Bronchus fibroblast of lung (primary cell): ENCODE results near the gene JMJD8. TPM values are rescaled to one million over a fixed set of nuclear protein-coding genes. Genes with fewer than 3 reads are reported as not detected.

Experiments
- total RNA-seq: library from RNA; depleted of rRNA; stranded (reverse); fragments of >200 nt; gene quantifications from 2 replicates; pipeline ENCODE4 v1.2.3, GENCODE V29; 2015

JMJD8 gene, protein sequence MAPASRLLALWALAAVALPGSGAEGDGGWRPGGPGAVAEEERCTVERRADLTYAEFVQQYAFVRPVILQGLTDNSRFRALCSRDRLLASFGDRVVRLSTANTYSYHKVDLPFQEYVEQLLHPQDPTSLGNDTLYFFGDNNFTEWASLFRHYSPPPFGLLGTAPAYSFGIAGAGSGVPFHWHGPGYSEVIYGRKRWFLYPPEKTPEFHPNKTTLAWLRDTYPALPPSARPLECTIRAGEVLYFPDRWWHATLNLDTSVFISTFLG
- total RNA-seq, result 58.3 and 69.4 TPM in 2 replicates

GRCh38 chr16:684071-684794, at the start of gene JMJD8:
TSS of gene JMJD8 (minus strand) at chr16:684334. CDS start at chr16:684319, 15 bp downstream.

GRCh38 chr16:726438-727290, 42.5 kb upstream of the JMJD8 start, which contains the start of the genes CCDC78 and HAGHL:
TSS of gene CCDC78 (minus strand) at chr16:726443. CDS start at chr16:726367, 76 bp downstream.
TSS of gene HAGHL (plus strand) at chr16:727106. CDS start at chr16:727510, 404 bp downstream.

GRCh38 chr16:720990-721764, 37.0 kb upstream of the JMJD8 start, which contains the start of gene ANTKMT:
TSS of gene ANTKMT (plus strand) at chr16:721146. CDS start at chr16:721275, 129 bp downstream.

GRCh38 chr16:714558-715476, 30.7 kb upstream of the JMJD8 start, which contains the start of gene METRN:
TSS of gene METRN (plus strand) at chr16:715118. CDS start at chr16:715290, 172 bp downstream.

GRCh38 chr16:705431-706188, 21.5 kb upstream of the JMJD8 start, which contains the start of gene FBXL16:
TSS of gene FBXL16 (minus strand) at chr16:705801. CDS start at chr16:697405, 8,396 bp downstream.

GRCh38 chr16:679814-680624, 4.1 kb downstream of the JMJD8 start, which contains the start of gene STUB1:
TSS of gene STUB1 (plus strand) at chr16:680410. CDS start at chr16:680526, 116 bp downstream.

DNA sequence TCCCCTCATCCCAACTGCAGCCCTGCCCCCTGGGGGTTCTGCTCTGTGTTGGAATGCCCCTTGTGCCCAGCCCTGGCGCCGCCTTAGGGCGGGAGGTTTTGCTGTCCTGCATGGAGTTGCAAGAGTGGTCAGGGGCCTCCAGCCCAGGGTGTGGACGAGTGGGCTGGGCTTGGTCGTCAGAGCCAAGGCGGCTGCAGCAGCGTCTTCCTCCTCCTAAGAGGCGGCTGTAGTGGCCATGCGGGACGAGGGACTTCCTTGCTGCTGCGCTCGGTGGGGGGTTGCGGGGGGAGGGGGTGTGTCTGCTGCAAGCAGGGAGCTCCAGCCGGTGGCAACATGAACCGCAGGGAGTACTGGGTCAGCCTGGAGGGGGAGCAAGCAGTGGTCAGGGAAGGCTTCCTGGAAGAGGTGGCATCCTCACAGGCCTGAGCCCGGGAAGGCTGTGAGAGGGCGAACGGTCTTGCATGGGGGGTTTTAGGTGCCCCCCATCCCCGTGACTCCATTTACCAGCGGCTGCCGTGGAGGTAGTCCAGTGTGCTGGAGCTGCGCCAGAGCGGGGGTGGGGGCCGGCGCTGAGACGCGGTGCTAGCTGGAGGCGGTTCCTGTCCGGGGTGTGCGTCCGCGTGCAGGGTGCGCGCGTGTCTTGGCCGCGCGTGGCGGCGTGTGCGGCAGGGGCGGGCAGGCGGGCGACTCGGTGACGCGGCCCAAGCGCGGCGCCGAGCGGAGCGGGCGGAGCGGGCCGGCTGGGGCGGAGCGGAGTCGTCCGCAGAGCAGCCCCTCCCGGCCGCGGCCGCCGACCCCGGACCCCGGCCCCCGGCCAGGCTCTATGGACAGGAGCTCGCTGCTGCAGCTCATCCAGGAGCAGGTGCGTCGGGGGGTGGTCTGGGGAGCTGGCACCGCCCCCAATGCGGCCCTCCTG, 8.9 kb downstream of the JMJD8 start, which contains the start of gene RHBDL1:
RHBDL1 (plus strand) TSS at position 704 of the 916 bp plus-strand sequence; CDS start at position 824, 120 bp downstream.

GRCh38 chr16:667780-668518, 16.2 kb downstream of the JMJD8 start, which contains the start of gene RHOT2:
TSS of gene RHOT2 (plus strand) at chr16:668132. CDS start at chr16:668200, 68 bp downstream.

DNA sequence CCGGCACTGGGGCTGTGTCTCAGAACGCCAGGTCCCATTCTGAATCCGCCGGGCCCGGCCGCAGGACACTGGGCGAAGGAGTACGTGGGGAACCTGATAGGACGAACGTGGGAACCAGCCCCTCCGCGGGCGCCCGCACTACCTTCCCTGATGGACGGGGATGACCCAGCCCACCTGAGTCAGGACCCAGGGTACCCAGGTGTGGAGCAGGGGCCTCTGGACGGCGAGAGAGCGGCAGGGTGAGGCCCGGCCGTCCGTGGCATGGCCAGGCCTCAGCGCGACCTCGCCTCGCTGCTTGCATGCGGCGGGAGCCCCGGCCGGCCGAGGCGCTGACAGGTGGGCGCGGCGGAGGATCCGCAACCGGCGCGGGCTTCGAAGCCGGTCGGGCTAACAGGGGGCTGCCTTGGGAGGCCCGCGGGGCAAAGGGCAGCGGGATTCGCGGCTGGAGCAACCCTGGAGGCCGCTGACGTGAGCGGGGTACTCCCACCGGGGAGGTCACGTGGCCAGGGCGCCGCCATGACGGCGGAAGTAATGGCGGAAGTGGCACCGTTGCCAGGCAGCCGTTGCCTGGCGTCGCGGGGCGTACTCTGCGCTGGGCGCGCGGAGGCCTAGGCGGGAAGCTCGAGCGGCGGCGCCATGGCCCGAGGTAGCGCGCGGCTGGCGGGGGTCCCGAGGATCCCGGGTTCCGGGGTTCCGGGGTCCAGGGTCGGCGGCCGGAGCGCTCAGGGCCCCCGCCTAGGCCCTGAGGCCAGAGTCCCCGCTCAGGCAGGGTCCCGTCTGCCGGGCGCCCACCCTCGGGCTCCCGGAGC, 35.1 kb downstream of the JMJD8 start, which contains the start of gene WDR90:
WDR90 (plus strand) TSS at position 585 of the 809 bp plus-strand sequence; CDS start at position 637, 52 bp downstream.

GRCh38 chr16:641326-642188, 42.6 kb downstream of the JMJD8 start, which contains the start of gene MCRIP2:
TSS of gene MCRIP2 (plus strand) at chr16:641828. CDS start at chr16:641992, 164 bp downstream.

DNA sequence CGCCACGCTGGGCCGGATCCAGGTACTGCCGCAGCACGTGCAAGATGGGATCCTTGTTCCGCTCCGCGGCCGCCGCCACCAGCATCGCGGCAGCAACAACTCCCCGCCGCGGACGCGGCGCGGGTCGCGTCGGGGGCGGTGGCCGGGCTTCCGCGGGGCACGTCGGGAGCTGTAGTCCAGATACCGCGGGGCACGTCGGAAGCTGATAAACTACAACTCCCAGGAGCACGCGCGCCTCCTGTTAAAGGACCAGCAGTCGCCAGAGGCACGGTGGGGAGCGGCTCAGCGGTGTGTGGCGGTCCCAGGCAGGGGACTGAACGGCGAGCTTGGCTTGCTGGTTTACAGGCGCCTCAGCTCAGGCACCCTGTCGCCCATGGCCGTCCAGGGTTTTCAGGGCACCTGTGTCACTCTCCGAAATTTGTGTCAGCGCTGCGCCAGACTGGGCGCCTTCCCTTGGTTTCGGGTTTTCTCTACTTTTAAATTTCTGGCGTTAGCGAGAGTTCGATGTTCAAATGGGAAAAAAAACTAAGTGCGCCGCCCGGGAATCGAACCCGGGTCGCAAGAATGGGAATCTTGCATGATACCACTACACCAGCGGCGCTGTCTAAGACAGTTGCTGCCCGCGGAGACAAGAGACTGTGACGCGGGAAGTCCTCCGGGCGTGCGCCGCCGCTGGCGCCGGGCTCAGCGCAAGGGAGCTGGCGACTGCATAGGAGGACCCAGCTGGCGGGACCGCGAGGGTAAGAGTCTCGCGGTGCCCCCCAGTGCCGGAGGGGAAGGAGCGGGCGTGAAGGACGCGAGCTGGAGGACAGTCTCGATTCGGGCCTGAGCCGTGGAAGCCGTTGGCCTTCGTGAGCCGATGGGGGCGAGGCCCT, 47.7 kb downstream of the JMJD8 start, which contains the start of gene METTL26:
METTL26 (minus strand) TSS at position 100 of the 875 bp plus-strand sequence; CDS start at position 85, 15 bp downstream.

